Sigmoid colon (tissue), 4 donors: ENCODE data around the gene GABBR2.

Experiments
- CTCF ChIP-seq, 4 experiments: fragments of 450-650 bp in 3 of 4; fragments of 200-600 bp in 1 of 4; IDR thresholded peaks; one replicate each; pipeline ENCODE4 v1.5.1; 2016 to 2019; ENCODE audit warnings: antibody characterized with exemption in 4 of 4, mild to moderate bottlenecking in 3 of 4, moderate library complexity in 2 of 4
- EP300 ChIP-seq, 4 donors: sonication (generic); formaldehyde crosslinking; IDR thresholded peaks; one replicate each; pipeline ENCODE4 v1.6.1; 2017; ENCODE audit warnings: antibody characterized with exemption in 4 of 4
- POLR2A ChIP-seq, 2 donors: fragments of 450-650 bp; IDR thresholded peaks; one replicate each; pipeline ENCODE4 v1.6.1; 2016; ENCODE audit warnings: antibody characterized with exemption in 2 of 2, mild to moderate bottlenecking in 2 of 2, moderate library complexity in 2 of 2
- POLR2AphosphoS5 ChIP-seq, 4 donors: sonication (generic); formaldehyde crosslinking; IDR thresholded peaks; one replicate each; pipeline ENCODE4 v1.6.1; 2017; ENCODE audit warnings: antibody characterized with exemption in 4 of 4

- no peak for TF ChIP-seq POLR2A (IDR thresholded peaks at IDR 0.05)
- TF ChIP-seq CTCF (IDR thresholded peaks at IDR 0.05) = no peak
- no peak for TF ChIP-seq EP300 (IDR thresholded peaks at IDR 0.05)
- TF ChIP-seq POLR2AphosphoS5 (IDR thresholded peaks at IDR 0.05) = no peak
These were observed 242.9 kb downstream of the GABBR2 start for GRCh38 chr9:98465799-98466198.
